Measurements from ENCODE around the gene BRINP2. TPM values are rescaled to one million over a fixed set of nuclear protein-coding genes. Genes with fewer than 3 reads are reported as not detected.

BRINP2 gene
- 0.18 TPM for total RNA-seq

- ATAC-seq (peak; percentile 69), DNase-seq (ENCODE audit: low spot score) (peak; percentile 59)
- intact Hi-C loops (cut with DNase I) = no loop called here
These were observed at the start of gene BRINP2 for GRCh38 chr1:177170756-177171535. TSS of gene BRINP2 (plus strand) at chr1:177170958. CDS start at chr1:177229877, 58,919 bp downstream.

DNA sequence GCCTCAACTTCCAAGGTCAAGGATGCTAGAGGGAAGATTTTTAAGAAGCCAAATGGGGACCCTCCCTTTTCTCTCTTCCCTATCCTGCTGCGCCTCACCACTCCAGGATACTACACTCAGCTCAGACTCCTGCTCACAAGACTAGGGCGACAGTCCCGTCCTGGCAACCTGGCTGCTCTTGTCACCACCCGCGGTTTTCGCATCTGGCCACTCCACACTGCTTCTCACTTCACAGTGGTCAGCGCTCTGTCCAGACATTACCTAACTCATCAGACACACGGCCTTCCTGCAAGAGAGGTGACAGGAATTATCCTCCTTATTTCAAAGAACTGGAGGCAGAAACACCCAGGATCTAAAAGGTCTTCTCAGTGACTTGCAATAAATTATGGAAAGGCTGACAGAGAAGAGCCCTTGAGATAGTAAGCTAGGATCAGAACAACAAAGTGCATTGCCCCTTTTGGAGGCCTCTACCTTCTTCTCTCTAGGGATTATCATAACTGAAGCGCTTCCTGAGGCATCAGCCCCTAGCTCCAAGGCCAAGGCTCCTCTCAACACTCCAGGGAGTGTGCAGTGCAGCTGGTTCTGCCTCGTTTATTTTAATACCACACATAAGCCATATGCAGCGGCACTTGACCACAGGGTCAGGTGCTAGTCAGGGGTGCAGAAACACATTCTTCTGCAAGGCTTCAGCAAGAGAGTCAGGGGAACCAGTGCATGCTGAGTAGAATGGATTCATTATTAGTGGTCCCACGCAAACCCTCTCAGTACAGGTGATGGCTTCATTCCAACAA, 48.1 kb upstream of the BRINP2 start:
- DNase-seq (ENCODE audit: low spot score) (no peak), ATAC-seq (no peak)
- intact Hi-C loops (cut with DNase I) = no loop called here

DNA sequence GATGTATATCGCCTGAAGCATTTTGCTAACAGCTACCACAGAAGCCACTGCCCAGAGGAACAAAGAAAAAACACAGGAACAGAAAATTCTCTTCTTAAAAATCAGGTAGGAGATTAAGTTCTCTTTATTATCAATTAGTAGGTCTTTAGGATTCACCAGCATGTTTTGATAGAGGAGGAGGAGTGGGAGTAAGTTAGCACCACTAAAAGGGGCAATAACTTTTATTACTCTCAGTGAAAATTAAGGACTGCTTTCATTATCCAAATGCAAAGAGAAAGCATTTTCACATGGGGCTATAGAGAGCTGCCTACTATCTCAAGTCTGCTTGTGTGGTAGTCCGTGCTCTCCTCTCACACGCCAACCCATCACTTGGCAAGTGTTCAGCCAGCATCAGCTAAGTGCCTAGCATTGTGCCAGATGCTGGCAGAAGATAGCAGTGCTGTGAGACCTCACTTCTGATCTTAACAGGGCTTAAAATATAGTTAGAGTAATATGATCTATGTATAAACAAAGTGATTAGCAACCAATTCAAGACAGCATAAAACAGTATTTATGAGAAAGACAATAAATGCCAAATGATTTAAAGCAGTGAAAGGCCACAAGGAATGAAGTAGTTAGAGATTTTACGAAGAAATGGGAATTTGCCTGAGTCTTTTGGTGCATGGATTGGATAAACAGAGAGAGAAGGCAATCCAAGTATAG, 46.0 kb upstream of the BRINP2 start:
- no peak for DNase-seq (ENCODE audit: low spot score)
- no peak for ATAC-seq
- intact Hi-C loops (cut with DNase I) = no loop called here

- ATAC-seq = no peak
- no peak for DNase-seq (ENCODE audit: low spot score)
- intact Hi-C loops (cut with DNase I) = no loop called here
These were observed 44.5 kb upstream of the BRINP2 start for GRCh38 chr1:177126267-177126666.

DNA sequence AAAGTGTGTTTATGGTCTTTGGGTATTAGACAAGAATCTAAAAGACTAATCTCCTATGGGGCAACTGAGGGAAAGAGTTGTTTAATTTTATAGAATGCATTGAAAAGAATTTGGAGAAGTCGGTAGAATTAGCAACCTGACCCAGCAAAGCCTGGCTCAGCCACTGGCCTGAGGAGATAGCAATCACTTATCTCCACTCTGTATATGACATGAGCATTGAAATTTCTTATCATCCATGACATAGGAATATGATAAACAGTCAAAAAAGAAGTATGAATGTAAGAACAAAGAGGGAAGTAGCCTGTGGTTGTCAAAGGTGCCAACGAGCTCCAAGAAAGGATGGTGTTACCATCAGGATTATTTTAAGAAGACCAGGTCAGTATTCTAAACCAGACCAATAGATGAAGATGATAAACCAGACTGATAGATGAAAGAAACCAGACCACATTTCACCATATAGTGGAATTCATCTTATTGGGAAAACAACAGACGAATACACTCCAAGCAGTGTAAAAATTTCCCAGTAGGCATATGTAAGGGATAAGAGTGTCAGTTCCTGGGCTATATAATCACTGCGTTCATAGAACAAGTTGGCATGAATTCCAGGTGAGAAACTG, 42.0 kb upstream of the BRINP2 start:
- ATAC-seq (no peak), DNase-seq (ENCODE audit: low spot score) (no peak)
- intact Hi-C loops (cut with DNase I) = no loop called here

DNA sequence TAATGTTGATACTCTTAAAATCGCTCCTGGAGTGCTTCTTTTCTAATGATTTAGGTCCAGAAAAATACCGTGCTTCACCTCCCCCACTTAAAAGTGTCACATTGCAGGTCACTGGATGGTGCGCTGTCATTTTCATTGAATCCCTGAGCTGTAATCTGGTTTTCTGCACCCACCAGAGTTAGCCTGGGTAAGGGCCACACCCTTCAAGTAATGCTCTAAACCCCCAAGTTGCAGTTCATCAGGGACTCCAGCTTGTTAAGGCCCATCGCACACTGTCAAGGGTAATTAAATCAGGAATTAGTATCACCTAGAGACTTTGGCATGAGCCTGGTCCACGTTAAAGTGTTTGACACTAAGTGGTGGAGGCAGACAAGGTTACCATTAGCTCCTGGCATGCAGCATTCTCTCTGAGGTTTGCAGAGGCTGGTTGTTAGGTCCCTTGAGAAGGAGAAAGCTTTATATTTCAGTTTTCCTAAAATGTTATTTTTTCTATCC, 40.3 kb upstream of the BRINP2 start:
- intact Hi-C loops (cut with DNase I) = no loop called here
- no peak for ATAC-seq
- DNase-seq (ENCODE audit: low spot score) = no peak

- ATAC-seq = no peak
- intact Hi-C loops (cut with DNase I) = no loop called here
- DNase-seq (ENCODE audit: low spot score) = no peak
These were observed 39.0 kb upstream of the BRINP2 start for GRCh38 chr1:177131723-177132122.

DNA sequence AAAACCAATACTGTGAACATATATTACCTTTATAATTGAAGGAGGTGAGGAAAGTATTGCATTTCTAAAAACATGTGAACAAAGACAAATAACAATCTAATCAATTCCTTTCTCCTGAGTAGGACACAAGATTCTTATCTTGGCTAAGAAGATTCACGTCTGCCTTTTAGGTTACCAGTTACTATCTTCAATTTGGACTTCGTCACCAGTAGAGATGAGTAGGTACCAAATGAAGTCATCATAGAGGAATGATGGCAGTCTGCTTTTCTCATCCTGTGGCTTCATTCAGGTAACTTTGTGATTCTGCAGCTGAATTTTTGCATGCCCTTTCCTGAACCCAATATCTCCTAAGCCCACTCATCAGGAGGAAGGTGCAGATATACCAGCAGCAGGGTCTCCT, 38.6 kb upstream of the BRINP2 start:
- no peak for DNase-seq (ENCODE audit: low spot score)
- intact Hi-C loops (cut with DNase I) = no loop called here
- no peak for ATAC-seq

DNA sequence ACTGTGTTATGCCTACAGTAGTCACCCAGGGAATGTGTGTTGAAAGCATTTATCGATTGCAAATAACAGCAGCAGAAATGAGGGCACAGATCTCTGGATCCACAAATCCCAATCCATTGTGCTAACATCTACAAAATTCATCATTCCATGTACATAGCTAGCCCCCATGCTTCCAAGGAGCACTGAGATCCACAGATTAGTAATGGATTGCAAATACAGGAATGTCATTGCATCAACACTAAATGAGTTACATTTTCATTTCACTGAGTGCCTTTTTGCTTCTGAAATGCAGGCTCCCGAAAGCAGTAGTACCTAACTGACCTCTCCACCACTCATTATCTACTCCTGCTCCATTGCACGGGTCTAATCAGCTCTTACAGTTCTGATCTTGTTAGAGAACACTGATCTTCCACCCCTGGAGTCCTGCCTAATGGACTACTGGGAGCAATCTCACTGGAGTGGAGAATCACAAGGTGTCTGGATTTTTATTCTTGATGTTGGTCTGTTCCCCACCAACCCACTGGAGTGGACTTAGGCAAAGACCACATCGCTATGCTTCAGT, 36.7 kb upstream of the BRINP2 start:
- ATAC-seq (no peak), DNase-seq (ENCODE audit: low spot score) (no peak)
- intact Hi-C loops (cut with DNase I) = no loop called here

DNA sequence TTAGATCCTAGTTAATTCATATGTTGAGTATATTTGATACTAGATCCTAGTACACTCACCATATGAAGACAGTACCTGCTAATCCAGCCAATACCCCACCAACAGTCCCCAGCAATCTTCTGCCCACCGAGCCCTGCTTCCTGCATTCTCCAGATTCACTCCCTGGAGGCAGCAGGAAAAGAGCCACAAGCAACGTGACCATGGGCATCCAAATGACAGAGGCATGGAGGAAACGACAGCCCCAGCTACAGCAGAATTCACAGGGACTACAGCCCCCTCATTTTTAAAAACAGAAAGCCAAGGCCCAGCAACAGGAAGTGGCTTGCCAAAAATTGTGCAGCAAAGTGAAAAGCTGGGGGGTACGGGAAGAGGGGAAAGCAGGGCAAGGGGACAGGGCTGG, 35.5 kb upstream of the BRINP2 start:
- DNase-seq (ENCODE audit: low spot score) (no peak), ATAC-seq (no peak)
- intact Hi-C loops (cut with DNase I) = no loop called here

- intact Hi-C loops (cut with DNase I) = no loop called here
- no peak for DNase-seq (ENCODE audit: low spot score)
- no peak for ATAC-seq
These were observed 32.9 kb upstream of the BRINP2 start for GRCh38 chr1:177137814-177138213.

- no peak for DNase-seq (ENCODE audit: low spot score)
- intact Hi-C loops (cut with DNase I) = no loop called here
- no peak for ATAC-seq
These were observed 32.4 kb upstream of the BRINP2 start for GRCh38 chr1:177138347-177138746.

DNA sequence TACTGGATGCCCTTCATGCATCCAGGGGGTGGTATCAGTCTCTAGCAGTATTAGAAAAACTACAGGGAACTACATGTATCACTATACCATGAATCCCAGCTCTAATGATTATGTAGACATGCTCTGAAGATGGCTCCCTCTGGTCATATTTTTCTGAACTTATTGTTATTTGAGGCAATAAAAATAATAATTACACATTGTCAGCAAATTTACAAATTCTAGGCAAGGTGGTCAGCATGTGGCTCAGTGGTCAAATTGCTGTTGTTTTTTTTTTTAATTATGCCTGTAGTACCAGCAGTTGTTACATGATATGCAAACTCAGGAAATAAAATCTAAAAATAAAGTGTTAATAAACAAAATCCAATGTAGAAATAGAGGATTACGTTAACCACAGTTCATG, 28.7 kb upstream of the BRINP2 start:
- ATAC-seq (no peak), DNase-seq (ENCODE audit: low spot score) (no peak)
- intact Hi-C loops (cut with DNase I) = no loop called here

GRCh38 chr1:177142791-177143271, 27.9 kb upstream of the BRINP2 start:
- ATAC-seq = no peak
- intact Hi-C loops (cut with DNase I) = no loop called here
- no peak for DNase-seq (ENCODE audit: low spot score)

DNA sequence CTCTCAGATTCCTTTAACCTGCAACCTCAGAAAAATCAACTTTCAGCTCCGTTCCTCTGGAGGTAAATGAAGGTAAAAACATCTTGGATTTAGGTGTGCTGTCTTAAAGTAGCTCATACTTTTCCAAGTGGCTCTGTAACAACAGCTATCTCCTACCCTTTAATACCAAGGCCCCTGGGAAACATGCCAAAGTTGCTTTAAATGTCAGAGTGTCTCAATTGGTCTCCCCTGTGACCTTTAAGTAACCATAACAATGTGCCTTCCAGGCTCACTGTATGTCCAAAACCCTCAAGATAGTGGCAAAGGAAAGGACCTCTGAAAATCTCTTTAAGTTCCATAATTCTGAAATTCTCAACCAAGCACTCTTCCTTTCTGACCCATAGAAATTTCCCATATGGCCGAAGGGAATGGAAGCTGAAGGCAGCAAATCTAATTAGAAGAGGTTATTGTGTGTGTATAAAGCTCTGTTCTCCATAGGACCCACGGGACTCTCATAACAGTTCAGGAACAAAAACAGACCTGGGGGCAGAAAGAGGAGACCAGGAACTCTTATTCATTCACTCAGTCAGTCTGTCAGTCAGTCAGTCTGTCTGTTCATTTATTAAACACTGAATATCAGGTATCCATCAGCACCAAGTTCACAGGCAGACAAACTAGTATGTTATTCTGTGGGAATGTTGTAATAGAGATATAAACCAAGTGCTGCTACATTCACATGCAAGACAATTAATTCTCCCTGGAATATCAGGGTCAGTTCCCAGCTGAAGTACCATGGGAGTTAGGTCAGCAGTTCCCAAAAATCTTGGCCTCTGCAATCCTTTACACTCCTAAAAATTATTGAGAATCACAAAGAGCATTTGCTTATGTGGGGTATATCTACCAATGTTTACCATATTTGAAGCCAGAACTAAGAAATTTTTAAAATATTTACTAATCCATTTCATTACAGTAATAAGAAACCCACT, 25.4 kb upstream of the BRINP2 start:
- intact Hi-C loops (cut with DNase I) = no loop called here
- DNase-seq (ENCODE audit: low spot score) = no peak
- no peak for ATAC-seq

DNA sequence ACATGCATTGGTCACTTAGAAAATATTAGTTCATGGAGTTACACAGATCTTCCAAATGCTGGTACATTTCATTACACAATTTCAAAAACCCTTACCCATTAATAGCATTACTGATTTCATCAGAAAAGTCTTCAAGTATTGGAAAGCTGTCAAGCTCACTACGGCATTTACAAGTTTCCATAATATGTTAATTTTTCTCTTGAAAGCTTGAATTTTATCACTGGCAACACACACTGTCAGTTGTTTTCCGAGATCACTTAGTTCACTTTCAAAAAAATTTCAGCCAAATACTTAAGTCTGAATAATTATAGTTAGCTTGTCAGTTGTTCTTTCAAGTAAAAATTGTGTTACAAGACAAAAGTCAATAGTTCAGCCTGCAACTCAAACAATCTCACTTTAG, 24.3 kb upstream of the BRINP2 start:
- intact Hi-C loops (cut with DNase I) = no loop called here
- no peak for ATAC-seq
- DNase-seq (ENCODE audit: low spot score) = no peak

DNA sequence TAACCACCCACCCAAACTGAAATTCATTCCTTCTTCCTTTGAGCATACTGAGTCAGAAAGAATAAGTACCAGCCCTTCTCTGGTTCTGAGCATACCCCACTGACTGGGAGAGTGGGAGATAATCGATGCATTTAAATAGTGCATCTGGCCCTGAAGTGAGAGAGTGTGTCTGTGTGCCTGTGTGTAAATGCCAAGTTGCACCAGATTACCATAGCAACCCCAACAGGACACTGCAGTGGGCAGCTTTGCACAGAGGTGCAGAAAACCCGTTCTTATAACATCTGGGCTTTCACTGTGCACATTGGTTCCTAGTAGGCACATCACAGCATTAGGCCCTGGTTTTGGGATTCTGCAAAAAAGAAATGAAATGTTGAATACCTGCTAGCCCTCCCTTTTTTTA, 8.5 kb upstream of the BRINP2 start:
- intact Hi-C loops (cut with DNase I) = no loop called here
- DNase-seq (ENCODE audit: low spot score) (no peak), ATAC-seq (no peak)

DNA sequence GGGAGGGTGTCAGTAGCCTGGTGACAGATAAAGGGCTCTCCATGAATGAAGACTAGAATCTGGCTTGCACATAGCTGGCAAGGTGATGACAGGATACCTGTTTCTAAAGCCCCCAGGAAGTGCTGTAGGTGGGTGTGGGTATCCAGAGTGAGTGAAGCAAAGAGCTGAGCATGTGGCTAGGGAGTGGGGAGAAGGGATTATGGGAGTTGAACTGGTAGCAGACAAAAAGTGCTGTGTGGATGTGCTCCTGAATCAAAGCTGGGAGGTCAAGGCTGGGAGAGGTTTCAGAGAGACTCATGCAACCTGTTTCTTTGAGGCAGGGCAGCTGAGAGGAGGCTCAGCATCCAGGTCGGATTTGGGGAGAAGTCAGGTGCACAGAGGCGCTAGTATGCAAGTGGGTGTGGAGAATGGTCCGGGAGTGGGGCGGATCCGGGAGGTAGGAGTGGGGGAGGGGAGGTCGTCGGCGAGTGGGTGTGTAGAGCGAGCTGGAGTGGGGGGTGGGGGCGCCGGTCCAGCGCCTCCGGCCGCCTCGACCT, 6.8 kb upstream of the BRINP2 start:
- no peak for ATAC-seq
- DNase-seq (ENCODE audit: low spot score) = no peak
- intact Hi-C loops (cut with DNase I) = no loop called here
